GM19240 (cell line): ENCODE results near the gene GRIA4.
"Not testable (repeated sequence)": the region's sequence is repeated elsewhere in the genome, so short reads cannot be mapped to it uniquely, and the experiment has no call there.

Experiments used
- DNase-seq: peaks from one replicate; pipeline ENCODE4 v3.0.0; 2011; ENCODE audit warnings: low spot score; ENCODE audit not compliant: insufficient read length

Gene GRIA4

DNA sequence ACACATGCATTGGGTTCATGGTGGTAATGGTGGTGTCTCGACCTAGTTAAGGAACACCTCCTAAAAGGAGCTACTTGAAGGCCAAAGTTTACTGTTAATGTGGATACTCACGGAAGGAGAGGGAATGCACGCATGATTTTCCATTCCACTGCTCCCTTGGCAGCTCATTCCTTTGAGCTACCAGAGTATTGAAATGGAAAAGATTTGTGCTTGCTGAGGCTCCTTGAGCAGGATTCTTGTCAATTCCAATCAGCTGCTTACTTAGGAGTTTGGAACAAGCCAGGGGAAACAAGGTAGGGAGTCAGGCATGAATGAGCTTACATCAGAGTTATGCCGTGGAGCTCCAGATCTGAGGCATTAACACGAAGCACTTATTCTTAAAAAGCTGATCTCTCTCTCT lies 108.8 kb downstream of the GRIA4 start:
- DNase-seq: no peak

DNA sequence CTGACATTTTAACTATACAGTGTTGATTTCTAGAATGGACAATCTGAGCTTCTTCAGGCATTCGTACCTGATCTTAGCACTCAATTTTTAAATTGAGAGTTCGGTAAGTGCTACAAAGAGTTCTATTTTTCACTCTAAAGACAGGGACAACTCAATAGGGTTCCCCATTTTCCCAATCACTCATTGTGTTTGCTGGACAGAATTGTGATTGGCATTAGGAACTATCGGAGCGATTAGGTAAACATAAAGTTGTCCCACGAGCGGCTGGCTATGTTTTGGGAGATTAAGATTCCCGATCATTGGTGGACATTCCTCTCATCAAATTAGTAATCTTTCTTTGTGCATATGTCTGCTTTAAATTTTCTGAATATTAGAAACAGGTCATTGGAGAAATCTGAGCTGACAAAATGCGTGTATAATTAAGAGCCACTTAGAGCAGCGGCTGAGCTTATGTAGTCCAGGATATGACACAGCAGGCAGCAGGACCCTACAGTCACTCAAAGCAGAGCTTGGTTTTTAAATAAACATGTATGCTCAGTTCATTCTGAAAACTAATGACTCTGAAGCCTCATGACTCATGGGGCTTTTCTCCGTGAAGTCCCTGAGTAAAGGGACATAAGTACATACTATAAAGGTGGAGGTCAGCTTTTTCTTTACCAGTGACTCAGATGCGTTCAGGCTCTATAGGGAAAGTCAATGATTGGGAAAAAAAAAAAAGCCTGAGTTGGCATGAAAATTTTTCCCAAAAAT lies 109.4 kb downstream of the GRIA4 start:
- no peak for DNase-seq

DNA sequence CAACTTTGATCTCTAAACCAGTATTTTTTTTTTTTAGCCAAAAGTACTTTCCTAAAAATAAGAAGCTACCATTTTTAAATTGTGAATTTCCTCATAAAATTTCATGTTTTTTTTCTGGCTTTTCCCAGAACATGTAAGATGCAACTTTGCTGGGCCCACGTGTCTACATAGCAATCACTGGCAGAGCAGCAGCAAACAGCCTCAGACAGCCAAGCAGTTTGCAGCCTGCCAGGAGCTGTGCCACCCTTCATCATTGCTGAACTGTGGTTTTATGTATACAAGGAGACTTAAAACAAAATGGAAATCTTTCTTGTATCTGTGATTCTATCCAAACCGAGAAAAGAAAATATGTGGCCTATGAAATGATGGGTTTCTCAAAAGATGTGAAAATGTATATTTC lies 110.2 kb downstream of the GRIA4 start:
- no peak for DNase-seq

DNA sequence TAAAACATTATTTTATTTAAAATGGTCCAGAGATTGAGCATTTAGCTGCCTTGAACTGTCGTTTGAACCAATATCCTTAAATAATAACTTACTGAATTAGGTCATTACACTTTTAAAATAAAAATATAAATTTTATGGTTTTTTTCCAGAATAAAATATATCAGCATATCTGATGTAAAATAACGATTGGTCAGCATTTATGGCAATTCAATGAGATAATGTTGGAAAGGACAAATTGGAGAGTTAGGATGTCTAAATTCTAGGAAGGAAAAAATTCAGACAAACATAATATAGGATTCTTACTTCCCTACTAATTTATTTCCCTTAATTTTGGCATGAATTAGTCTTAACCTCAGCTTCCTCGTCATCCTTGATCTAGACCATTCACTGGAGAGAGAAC lies 113.4 kb downstream of the GRIA4 start:
- no peak for DNase-seq

DNA sequence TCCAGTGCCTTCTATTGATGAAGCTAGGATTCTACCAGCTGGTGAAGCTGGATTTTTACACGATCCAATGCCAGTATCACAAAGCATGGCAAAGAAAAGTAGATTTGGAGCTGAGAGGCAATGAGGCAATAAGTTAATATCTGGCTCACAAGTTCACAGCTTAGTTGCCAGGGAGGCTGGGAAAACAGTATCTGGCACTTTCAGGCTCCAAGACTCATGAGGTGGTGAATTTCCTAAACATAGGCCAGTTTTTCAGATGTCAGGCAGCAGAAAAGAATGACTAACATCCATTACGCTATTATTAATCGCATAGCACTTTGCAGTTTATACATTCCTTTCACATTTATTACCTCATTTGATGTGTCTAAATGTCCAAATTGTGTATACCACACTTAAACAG lies 122.7 kb downstream of the GRIA4 start:
- DNase-seq: no peak

DNA sequence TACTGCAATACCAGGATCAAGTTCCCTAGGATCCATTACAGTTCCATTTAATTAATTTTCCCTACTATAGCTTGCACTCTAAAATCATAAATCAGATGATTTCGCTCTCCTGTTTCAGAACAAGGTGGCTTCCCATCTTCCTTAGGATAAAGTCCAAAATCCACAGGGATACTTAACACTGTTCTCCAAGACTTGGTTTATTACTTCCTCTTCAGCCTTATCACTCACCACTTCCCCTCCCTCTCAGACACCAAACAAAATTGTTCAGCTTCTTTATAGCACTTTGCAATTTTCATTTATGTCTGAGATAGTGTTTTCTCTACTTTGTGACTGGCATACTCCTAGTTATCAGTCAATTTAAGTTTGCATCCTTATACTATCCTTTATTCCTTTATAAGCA lies 124.6 kb downstream of the GRIA4 start:
- no peak for DNase-seq

DNA sequence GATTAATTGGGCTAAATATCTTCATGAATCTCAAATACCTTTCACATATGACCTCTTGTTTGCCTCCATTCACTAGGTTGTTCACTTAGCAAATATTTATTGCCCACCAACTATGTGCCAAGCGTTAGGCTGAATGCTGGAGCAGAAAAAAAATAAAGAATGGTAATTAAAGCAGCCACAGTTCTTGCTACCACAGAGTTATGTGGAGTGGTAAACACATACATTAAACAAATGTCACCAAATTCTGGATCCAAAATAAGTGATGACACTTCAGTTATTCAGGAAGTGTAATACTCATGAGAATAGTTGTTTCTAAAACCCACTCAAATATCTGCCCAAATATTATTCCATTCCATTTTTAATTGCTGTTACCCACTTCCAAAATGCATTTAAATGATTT lies 128.4 kb downstream of the GRIA4 start:
- no peak for DNase-seq

DNA sequence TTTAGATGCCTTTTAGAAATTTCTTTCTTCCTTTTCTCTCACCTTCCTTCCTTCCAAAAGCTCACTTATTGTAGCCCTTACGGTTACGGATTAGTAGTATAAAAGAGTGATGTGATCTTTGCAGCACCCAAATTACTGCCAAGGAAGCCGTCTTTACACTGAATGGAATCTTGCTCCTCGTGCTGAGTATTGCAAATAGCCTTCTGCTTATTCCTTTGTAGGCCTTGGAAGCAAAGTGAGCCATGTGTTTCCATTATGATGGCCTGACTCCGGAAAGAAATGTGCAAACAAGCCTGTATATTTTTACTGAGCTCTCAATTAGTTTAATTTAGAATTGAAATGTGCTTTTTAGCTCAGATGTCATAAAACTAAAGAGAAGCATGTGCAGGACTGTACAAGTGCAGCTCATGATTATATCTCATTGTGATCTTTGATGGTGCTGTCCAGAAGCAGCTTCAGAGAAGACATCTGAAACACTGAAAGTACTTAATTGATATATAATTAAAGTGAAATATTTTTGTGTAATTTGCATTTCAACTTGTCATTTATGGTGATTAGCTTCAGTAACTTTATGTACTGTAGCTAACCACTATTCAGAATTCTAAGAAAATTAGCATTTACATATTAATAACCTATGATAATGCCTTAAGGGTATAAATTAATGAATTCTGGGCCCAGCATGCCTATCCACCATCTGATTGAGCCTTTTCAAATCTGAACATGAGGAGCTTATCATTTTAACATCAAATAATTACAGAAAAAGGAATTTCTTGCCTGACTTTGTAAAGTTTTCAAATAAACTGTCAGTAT lies 129.3 kb downstream of the GRIA4 start:
- DNase-seq: no peak

DNA sequence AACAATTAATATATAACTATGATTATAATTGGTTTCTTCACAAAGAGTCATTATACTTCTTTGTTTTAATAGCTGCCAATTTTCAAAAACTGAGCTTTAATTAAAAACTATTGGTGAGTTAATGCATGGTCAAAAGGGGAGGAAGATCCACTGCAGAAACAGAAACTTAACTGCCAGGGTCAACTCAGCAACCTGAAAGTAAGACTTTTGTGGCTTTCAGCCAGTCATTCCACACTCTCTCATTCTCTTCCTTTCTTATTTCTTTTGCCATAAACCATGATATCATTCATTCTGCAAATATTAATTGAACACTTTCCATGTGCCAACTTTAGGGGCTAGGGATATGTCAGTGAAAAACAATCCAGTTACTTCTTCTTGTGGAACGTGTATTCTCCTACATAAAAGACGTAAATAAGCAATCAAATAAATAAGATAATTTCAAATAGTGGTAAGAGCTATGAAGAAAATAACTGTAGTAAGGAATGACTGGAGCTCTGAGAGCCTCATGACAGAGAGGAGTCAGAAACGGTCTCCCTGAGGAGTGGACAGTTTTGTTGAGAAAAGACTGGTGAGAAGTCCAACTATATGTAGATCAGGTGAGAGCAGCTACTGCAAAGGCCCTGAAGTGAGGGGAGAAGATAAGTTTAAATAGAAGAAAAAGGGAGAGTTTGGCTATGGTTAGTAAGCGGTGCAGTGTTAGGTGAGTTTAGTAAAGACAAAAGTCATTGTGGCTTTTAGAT lies 130.5 kb downstream of the GRIA4 start:
- DNase-seq: no peak

DNA sequence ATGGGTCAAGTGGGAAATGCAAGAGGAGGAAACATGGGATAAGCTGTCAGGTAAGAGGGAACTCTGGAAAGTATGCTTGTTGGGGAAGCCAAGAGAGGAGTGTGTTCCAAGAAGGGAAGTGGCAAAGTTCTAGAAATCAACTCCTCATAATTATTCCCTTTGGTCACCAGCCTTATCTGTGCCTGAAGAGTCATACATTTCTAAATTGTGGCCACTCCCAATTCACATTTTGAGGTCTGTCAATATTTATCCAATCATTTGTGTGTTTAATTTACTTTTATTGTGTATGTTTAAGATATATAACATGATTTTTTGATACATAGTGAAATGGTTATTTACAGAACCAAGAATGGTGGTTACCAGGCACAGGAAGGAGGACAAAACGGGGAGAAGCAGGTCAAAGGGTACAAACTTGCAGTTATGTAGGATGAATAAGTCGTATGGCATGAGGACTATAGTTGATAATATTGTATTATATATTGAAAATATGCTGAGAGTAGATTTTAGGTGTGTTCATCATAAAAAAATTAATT lies 131.7 kb downstream of the GRIA4 start:
- DNase-seq: no peak

DNA sequence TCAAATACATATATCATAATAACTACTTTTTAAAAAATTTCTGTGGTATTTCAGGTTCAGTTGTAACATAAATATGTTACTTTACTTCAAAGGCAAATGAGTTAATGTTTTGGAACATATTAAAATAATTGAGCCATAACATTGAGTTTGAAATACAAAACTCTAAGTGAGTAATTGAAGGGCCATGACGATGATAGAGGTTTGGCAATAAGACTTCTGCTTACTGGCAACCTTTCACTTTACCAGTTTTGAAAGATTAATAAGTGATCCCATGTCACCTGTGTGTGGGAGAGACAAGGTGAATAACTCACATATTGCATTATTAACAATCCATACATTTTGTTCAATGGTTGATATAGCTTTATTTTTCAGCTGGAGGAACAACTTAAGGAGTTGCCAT lies 144.4 kb downstream of the GRIA4 start:
- DNase-seq: no peak

DNA sequence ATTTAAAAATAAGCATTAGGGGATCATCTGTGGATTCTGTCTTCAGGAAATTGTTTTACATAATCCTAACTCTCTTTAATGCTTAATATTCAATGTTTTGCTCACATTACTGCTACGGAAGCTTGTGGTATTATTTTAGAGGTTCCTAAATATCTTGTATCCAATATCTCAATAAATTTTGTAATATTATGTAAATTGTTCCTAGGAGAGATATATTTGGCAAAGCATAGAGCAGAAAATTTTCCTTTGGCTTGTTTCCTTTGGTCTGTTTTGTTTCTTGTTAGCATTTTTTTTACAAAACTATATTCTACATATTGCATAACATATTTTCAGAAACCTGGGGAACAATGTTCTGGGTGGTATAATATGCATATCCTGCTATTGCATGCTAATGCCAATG lies 144.8 kb downstream of the GRIA4 start:
- no peak for DNase-seq

DNA sequence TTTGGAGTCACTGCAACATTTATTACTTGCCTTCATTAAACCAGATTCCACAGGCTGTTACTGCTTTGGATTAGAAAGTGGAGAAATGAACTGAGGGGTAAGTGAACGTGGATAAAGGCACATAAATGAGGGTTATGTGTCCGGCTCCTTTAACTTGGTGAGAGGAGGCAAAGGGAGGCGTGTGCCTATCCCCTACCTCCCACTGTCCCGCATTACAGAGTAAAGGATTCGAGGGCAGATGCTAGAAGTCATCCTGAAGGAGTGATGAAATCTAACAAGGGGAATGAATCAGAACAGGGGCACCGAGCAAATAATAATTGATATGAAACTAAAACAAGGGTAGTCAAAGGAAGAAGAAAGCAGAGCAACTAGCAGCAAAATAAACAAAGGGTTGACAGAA lies 147.2 kb downstream of the GRIA4 start:
- DNase-seq: no peak

DNA sequence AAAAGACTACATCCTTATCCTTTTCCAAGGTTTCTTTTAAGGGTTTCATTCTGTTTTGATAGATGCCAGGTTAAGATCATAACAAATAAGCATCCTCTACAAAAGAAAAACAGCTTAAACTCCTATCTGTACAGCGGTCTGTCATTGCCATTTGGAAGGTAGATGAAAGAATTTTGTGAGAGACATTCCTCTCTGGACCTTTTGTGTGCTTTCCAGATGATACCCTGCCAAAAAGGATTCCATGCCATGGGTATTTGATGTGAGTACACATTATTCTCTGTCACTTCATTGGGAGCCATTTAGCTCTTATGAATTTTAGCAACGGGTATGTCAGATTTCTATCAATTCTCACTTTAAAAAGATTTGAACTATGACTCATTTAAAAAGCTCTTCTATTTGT lies 153.7 kb downstream of the GRIA4 start:
- DNase-seq: no peak

DNA sequence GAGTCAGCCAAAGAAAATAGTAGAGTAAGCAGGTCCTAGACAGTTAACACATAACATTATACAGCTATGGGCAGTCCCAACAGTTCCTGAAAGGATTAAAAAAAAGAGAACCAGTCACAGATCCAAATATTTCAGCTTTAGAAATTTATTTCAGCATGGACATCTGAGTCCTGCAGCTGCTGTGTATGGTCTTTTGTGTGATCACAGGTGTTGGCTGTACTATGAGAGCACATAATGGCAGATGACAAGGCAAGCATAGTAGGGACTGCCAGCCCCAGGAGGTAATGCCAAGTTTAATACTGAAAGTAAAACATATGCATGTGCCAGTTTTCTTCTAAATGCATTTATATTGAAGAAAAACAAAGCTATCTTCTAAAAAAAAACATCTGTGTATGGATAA lies 158.1 kb downstream of the GRIA4 start:
- DNase-seq: no peak

DNA sequence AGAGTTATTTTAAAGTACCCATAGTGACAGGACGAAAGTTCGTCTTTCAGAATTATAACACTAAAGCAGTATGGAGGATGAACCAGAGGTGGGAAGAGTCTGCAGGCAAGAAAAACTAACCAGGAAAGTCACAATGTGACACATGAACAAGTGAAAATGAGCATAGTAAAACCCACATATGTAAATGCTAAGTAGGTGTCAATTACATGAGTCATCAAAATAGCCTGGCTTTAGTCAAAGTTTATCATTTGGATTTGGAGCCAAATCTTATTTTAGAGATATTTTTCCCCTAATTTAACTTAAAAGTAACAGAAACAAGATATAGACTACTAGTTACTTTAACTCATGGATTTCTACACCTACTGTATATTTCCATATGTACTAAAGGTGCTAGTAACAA lies 159.8 kb downstream of the GRIA4 start:
- no peak for DNase-seq

DNA sequence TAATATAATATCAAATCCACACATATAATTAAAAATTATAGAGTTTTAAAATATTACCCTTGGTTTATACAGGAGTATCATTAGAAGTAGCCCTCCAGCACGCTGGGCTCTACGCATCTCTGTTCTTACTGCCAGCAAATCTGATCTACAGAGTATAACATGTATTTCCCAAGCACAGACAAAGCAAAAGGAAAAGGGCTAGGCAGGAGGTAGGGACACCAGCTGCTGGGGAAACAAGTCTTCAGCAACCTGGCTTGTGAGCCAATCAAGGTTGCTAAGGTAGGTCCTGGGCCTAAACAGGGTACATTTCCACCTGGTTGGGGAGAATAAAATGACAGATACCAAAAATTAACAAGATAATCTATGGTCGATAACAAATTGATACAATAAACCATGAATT lies 163.6 kb downstream of the GRIA4 start:
- not testable (repeated sequence) for DNase-seq

DNA sequence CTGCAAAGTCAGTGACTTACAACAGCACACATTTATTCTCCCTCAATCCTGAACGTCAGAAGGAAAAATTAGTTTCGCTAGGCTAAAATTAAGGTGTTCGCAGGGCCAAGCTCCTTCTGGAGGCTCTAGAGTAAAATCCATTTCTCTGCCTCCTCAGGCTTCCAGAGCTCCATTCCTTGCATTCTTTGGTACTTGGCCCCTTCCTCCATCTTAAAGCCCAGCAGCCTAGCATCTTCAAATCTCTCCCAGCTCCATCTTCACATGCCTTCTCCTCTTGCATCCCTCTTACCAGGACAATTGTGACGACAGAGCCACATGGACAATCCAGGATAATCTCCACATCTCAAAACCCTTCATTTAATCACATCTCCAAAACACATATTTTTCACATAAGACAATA lies 165.0 kb downstream of the GRIA4 start:
- DNase-seq: no peak

DNA sequence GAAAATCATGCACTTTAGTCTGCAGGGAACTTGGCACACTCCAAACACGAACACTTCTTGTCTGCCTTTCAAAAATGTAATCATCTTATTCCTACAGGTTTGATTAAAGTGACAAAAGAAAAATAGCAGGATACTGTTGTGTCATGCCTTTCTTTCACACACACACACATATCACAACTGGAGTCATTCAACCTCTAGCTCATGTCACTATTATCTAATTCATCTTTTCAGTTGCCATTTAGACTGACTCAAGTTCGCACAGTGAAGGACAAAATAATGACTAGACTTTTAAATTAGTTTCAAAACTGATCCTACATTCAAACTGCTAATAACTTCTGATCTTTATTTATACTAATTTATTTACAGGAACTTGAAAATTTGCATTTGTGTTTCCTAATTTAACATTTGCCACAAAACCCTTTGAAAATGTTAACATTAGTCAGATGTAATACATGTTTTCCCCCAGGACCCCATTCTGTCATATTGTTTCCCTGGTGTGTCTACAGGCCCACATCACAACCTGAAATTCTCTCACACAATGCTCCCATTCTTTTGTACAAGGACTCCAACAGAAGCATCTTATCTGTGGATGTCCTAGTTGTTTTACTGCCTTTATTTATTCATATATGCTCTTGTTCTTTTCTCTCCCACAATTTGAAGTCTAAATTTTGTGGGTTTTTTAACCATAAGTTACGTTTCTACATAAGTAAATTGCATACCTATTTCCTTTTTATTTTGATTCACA lies 171.1 kb downstream of the GRIA4 start:
- no peak for DNase-seq

DNA sequence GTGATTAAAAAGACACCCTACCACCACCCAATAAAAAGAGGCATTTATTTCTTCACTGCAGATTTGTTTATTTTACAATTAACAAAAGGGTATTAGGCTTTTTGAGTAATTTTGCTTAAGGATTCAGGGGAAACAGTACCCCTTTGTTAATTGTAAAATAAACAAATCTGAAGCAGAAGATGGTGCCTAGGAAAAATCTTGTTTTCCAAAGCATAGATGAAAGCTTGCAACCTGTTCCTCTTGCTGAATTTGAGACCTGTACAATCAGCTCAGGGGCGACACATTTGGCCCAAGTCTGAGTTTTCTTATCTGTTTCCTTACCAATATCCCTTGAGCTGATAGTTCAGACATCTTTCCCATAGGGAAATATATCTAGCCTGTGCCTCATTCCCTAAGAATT lies 171.9 kb downstream of the GRIA4 start:
- no peak for DNase-seq

DNA sequence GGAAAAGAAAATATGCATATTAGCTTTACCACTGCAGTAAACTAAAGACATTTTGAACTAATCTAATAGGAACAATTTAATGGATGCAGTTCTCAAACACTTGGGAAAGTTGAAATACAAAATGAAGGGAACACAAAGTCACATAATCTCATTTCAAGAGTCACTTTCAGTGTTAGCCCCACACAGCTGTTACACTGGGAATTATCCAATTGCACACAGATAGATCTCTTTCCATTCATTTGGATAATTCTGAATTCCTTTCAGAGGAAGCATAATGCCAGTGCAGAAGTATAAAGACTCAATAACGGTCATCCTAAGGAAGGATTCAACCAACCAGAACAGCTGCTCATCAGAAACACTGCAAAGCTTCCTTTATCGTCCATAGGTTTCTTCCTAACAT lies 173.3 kb downstream of the GRIA4 start:
- no peak for DNase-seq
